PC-3 (cell line): ENCODE data around the gene KTN1. TPM values are rescaled to one million over a fixed set of nuclear protein-coding genes. Genes with fewer than 3 reads are reported as not detected.

Source experiments
- ATAC-seq: fragments of 200-7000 bp; cut with Tn5 transposase; 2 replicates; pipeline ENCODE4 v1.9.1; 2020; ENCODE audit warnings: mild to moderate bottlenecking, moderate library complexity
- BruUV-seq: library from RNA; stranded (reverse); fragments of 400-500 nt; replicated peaks from 2 replicates; lab custom pipeline; 2021; lab: Mats Ljungman, UMichigan
- CTCF ChIA-PET: fragments of 300-600 bp; sonication (Branson Sonifier 250); formaldehyde crosslinking; loops from one replicate; lab custom pipeline; 2022; ENCODE audit warnings: antibody characterized with exemption; lab: Charles Lee
- POLR2A ChIA-PET: fragments of 300-600 bp; sonication (Branson Sonifier 250); formaldehyde crosslinking; loops from one replicate; lab custom pipeline; 2022; ENCODE audit warnings: antibody characterized with exemption; ENCODE audit not compliant: unreplicated experiment; lab: Charles Lee
- DNase-seq: peaks from one replicate; pipeline ENCODE4 v3.0.0-alpha.2; 2015
- H2AFZ ChIP-seq: fragments of 300-600 bp; sonication (generic); 2 replicates; pipeline ENCODE4 v1.6.0; 2016; ENCODE audit warnings: antibody characterized with exemption, low read length
- H3F3A ChIP-seq: fragments of 300-600 bp; sonication (generic); one replicate; pipeline ENCODE4 v1.6.0; 2017; ENCODE audit warnings: antibody characterized with exemption, low read length, control low read depth, mild to moderate bottlenecking; ENCODE audit not compliant: unreplicated experiment
- H3K27ac ChIP-seq: fragments of 300-600 bp; sonication (generic); 2 replicates; pipeline ENCODE4 v1.5.1; 2016; ENCODE audit warnings: mild to moderate bottlenecking, low read length
- H3K27me3 ChIP-seq: fragments of 300-600 bp; sonication (generic); 2 replicates; pipeline ENCODE4 v1.6.1; 2016; ENCODE audit warnings: low read length, mixed read lengths
- H3K36me3 ChIP-seq: fragments of 300-600 bp; sonication (generic); 2 replicates; pipeline ENCODE4 v1.6.1; 2016; ENCODE audit warnings: low read depth, mixed run types, low read length, mixed read lengths
- H3K4me1 ChIP-seq: fragments of 300-600 bp; sonication (generic); 2 replicates; pipeline ENCODE4 v1.5.1; 2016; ENCODE audit warnings: low read length; ENCODE audit not compliant: insufficient read depth
- H3K4me2 ChIP-seq: fragments of 300-600 bp; sonication (generic); 2 replicates; pipeline ENCODE4 v1.6.0; 2016; ENCODE audit warnings: low read length
- H3K4me3 ChIP-seq: fragments of 300-600 bp; sonication (generic); 2 replicates; pipeline ENCODE4 v1.5.1; 2016; ENCODE audit warnings: mild to moderate bottlenecking, low read length, mixed read lengths
- H3K79me2 ChIP-seq: fragments of 300-600 bp; sonication (generic); 2 replicates; pipeline ENCODE4 v1.6.1; 2017; ENCODE audit warnings: low read length, mixed read lengths
- H3K9ac ChIP-seq: fragments of 300-600 bp; sonication (generic); 2 replicates; pipeline ENCODE4 v1.6.0; 2016; ENCODE audit warnings: mild to moderate bottlenecking, low read length
- H3K9me2 ChIP-seq: fragments of 300-600 bp; sonication (generic); replicated peaks from 2 replicates; pipeline ENCODE4 v1.6.1; 2016; ENCODE audit warnings: mixed run types, low read length, mixed read lengths
- H3K9me3 ChIP-seq: fragments of 300-600 bp; sonication (generic); 2 replicates; pipeline ENCODE4 v1.6.1; 2016; ENCODE audit warnings: low read length, mixed read lengths
- H4K20me1 ChIP-seq: fragments of 300-600 bp; sonication (generic); 2 replicates; pipeline ENCODE4 v1.6.1; 2016; ENCODE audit warnings: low read length, mixed read lengths
- EZH2 ChIP-seq: fragments of 300-600 bp; sonication (generic); IDR thresholded peaks from one replicate; pipeline ENCODE4 v1.6.1; 2017; ENCODE audit warnings: antibody characterized with exemption, mild to moderate bottlenecking, low read length; ENCODE audit not compliant: unreplicated experiment
- EZH2phosphoT487 ChIP-seq: fragments of 300-600 bp; sonication (generic); IDR thresholded peaks from 2 replicates; pipeline ENCODE4 v1.6.1; 2018; ENCODE audit warnings: mild to moderate bottlenecking, antibody characterized with exemption, low read length, borderline replicate concordance
- intact Hi-C: fragments of 100-400 bp; cut with micrococcal nuclease; formaldehyde crosslinking; loops from 2 replicates; pipeline ENCODE4 v1.9.0; 2023
- total RNA-seq: library from RNA; depleted of rRNA; stranded (reverse); fragments of >200 nt; gene quantifications from 2 replicates; pipeline ENCODE4 v1.2.3, GENCODE V29; 2014
- TF ChIP-seq, protein P1 (sequence below): fragments of 300-600 bp; sonication (generic); conservative IDR thresholded peaks from 2 replicates; pipeline ENCODE4 v1.5.1; 2017; ENCODE audit warnings: antibody characterized with exemption, low read depth, mild to moderate bottlenecking, low read length

The KTN1 gene
- total RNA-seq, 1 experiment from 2014 or later = 251 TPM

GRCh38 chr14:55667801-55668200 lies 87.8 kb downstream of the KTN1 start:
- Histone ChIP-seq H3K27ac (no peak overlapping the region), H3K4me3 (no peak overlapping the region), H2AFZ (no peak overlapping the region), H3K9me2 (no peaks in the 10 kb centered on the region), H3K4me1 (no peaks in the 10 kb centered on the region), H3K36me3 (peaks cover 90% of the 10 kb centered on the region), H4K20me1 (no peaks in the 10 kb centered on the region), H3K4me2 (no peak overlapping the region), H3K9ac (no peak overlapping the region), H3K9me3 (no peaks in the 10 kb centered on the region), H3K27me3 (no peaks in the 10 kb centered on the region), H3F3A (no peaks in the 10 kb centered on the region), H3K79me2 (no peaks in the 10 kb centered on the region)
- intact Hi-C loops = no loop called here
- POLR2A ChIA-PET = no interaction called here
- CTCF ChIA-PET = no interaction called here
- ATAC-seq (no peak), DNase-seq (no peak)
- no TSS peak for BruUV-seq
- TF ChIP-seq EZH2 (no peak), EZH2phosphoT487 (no peak)
- TF ChIP-seq, protein P1, sequence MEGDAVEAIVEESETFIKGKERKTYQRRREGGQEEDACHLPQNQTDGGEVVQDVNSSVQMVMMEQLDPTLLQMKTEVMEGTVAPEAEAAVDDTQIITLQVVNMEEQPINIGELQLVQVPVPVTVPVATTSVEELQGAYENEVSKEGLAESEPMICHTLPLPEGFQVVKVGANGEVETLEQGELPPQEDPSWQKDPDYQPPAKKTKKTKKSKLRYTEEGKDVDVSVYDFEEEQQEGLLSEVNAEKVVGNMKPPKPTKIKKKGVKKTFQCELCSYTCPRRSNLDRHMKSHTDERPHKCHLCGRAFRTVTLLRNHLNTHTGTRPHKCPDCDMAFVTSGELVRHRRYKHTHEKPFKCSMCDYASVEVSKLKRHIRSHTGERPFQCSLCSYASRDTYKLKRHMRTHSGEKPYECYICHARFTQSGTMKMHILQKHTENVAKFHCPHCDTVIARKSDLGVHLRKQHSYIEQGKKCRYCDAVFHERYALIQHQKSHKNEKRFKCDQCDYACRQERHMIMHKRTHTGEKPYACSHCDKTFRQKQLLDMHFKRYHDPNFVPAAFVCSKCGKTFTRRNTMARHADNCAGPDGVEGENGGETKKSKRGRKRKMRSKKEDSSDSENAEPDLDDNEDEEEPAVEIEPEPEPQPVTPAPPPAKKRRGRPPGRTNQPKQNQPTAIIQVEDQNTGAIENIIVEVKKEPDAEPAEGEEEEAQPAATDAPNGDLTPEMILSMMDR = no peak

GRCh38 chr14:55671641-55672040 lies 91.6 kb downstream of the KTN1 start:
- no peak overlapping the region for H3K4me2 ChIP-seq
- no peaks in the 10 kb centered on the region for H3K27me3 ChIP-seq
- POLR2A ChIA-PET = no interaction called here
- no peak overlapping the region for H3K27ac ChIP-seq
- peaks cover 4% of the 10 kb centered on the region for H3F3A ChIP-seq
- ATAC-seq = no peak
- H3K9ac ChIP-seq = no peak overlapping the region
- BruUV-seq = no TSS peak
- H3K4me3 ChIP-seq = no peak overlapping the region
- H4K20me1 ChIP-seq = no peaks in the 10 kb centered on the region
- H3K36me3 ChIP-seq = peaks cover 91% of the 10 kb centered on the region
- H3K9me3 ChIP-seq = no peaks in the 10 kb centered on the region
- H3K79me2 ChIP-seq = no peaks in the 10 kb centered on the region
- no peak for DNase-seq
- intact Hi-C loops = no loop called here
- H3K9me2 ChIP-seq = no peaks in the 10 kb centered on the region
- TF ChIP-seq EZH2 (no peak), EZH2phosphoT487 (no peak)
- TF ChIP-seq, protein P1 = no peak
- no peaks in the 10 kb centered on the region for H3K4me1 ChIP-seq
- CTCF ChIA-PET = no interaction called here
- no peak overlapping the region for H2AFZ ChIP-seq

GRCh38 chr14:55673048-55673447 lies 93.0 kb downstream of the KTN1 start:
- BruUV-seq = no TSS peak
- DNase-seq (no peak), ATAC-seq (no peak)
- Histone ChIP-seq H2AFZ (no peak overlapping the region), H3K9me3 (no peaks in the 10 kb centered on the region), H3K9ac (no peak overlapping the region), H3K27me3 (no peaks in the 10 kb centered on the region), H3K4me1 (no peaks in the 10 kb centered on the region), H3K36me3 (peaks cover 86% of the 10 kb centered on the region), H3K4me2 (no peak overlapping the region), H3K27ac (no peak overlapping the region), H3F3A (peaks cover 4% of the 10 kb centered on the region), H3K79me2 (no peaks in the 10 kb centered on the region), H3K4me3 (no peak overlapping the region), H4K20me1 (no peaks in the 10 kb centered on the region), H3K9me2 (no peaks in the 10 kb centered on the region)
- ChIA-PET CTCF (no interaction called here), POLR2A (no interaction called here)
- no peak for TF ChIP-seq EZH2
- TF ChIP-seq, protein P1 = no peak
- TF ChIP-seq EZH2phosphoT487 = no peak
- intact Hi-C loops = no loop called here
